IMR-90 (cell line): Measurements from ENCODE around the gene PTGDS. TPM values are rescaled to one million over a fixed set of nuclear protein-coding genes. Genes with fewer than 3 reads are reported as not detected.

Experiments used
- ATAC-seq: fragments of 200-7000 bp; cut with Tn5 transposase; 2 replicates; pipeline ENCODE4 v1.9.1; 2020; ENCODE audit warnings: low read depth, mild to moderate bottlenecking, moderate library complexity
- BruUV-seq: library from RNA; stranded (reverse); fragments of 400-500 nt; replicated peaks from 2 replicates; lab custom pipeline; 2021; lab: Mats Ljungman, UMichigan
- CTCF ChIA-PET: fragments of 300-600 bp; formaldehyde crosslinking; extraction: SDS; loops from one replicate; lab custom pipeline; 2021; ENCODE audit warnings: antibody characterized with exemption; lab: Yijun Ruan, JAX
- POLR2A ChIA-PET: fragments of 300-600 bp; sonication (Branson Sonifier 250); formaldehyde crosslinking; loops from one replicate; lab custom pipeline; 2022; ENCODE audit warnings: antibody characterized with exemption; ENCODE audit not compliant: unreplicated experiment; lab: Charles Lee
- DNase-seq: peaks from one replicate; pipeline ENCODE4 v3.0.0; 2013
- H2AFZ ChIP-seq: replicated peaks from 2 replicates; pipeline ENCODE3; 2013; ENCODE audit warnings: low read length, mild to moderate bottlenecking; ENCODE audit not compliant: poor library complexity
- H2AK5ac ChIP-seq: 2 replicates; pipeline ENCODE4 v1.6.1; 2013; ENCODE audit warnings: low read depth, low read length, inconsistent platforms
- H2AK9ac ChIP-seq: replicated peaks from 2 replicates; pipeline ENCODE3; 2013; ENCODE audit warnings: mild to moderate bottlenecking, low read depth, low read length, moderate library complexity; ENCODE audit not compliant: poor library complexity
- H2BK120ac ChIP-seq: 2 replicates; pipeline ENCODE4 v1.6.1; 2013; ENCODE audit warnings: low read depth, low read length, inconsistent platforms
- H2BK15ac ChIP-seq: 3 replicates; pipeline ENCODE4 v1.6.1; 2013; ENCODE audit warnings: low read depth, low read length, inconsistent platforms
- H2BK20ac ChIP-seq: 2 replicates; pipeline ENCODE4 v1.6.1; 2013; ENCODE audit warnings: low read depth, mild to moderate bottlenecking, inconsistent platforms, low read length, moderate library complexity
- H2BK5ac ChIP-seq: 2 replicates; pipeline ENCODE4 v1.6.1; 2013; ENCODE audit warnings: mild to moderate bottlenecking, low read depth, low read length, inconsistent platforms; ENCODE audit not compliant: poor library complexity, severe bottlenecking
- H3K14ac ChIP-seq: replicated peaks from 2 replicates; pipeline ENCODE4 v1.6.1; 2013; ENCODE audit warnings: low read depth, low read length, inconsistent platforms
- H3K18ac ChIP-seq: 2 replicates; pipeline ENCODE4 v1.6.1; 2013; ENCODE audit warnings: low read depth, low read length, control low read depth
- H3K23ac ChIP-seq: 2 replicates; pipeline ENCODE4 v1.6.1; 2013; ENCODE audit warnings: low read depth, low read length, inconsistent platforms
- H3K27ac ChIP-seq: 2 replicates; pipeline ENCODE4 v1.5.1; 2013; ENCODE audit warnings: mild to moderate bottlenecking, control low read depth, low read length; ENCODE audit not compliant: insufficient read depth
- H3K27me3 ChIP-seq: 2 replicates; pipeline ENCODE4 v1.6.1; 2013; ENCODE audit warnings: low read length; ENCODE audit not compliant: control insufficient read depth, insufficient read depth
- H3K36me3 ChIP-seq: 2 replicates; pipeline ENCODE4 v1.6.1; 2013; ENCODE audit warnings: low read length, mixed read lengths; ENCODE audit not compliant: control insufficient read depth, insufficient read depth
- H3K4ac ChIP-seq: 2 replicates; pipeline ENCODE4 v1.6.1; 2013; ENCODE audit warnings: low read depth, low read length, inconsistent platforms
- H3K4me1 ChIP-seq: 2 replicates; pipeline ENCODE4 v1.6.1; 2013; ENCODE audit warnings: low read length, mixed read lengths; ENCODE audit not compliant: control insufficient read depth, insufficient read depth
- H3K4me2 ChIP-seq: 2 replicates; pipeline ENCODE4 v1.6.1; 2013; ENCODE audit warnings: low read depth, mild to moderate bottlenecking, control low read depth, low read length, moderate library complexity
- H3K4me3 ChIP-seq: 2 replicates; pipeline ENCODE4 v1.5.1; 2013; ENCODE audit warnings: low read depth, mild to moderate bottlenecking, control low read depth, low read length, moderate library complexity; ENCODE audit not compliant: insufficient read depth
- H3K56ac ChIP-seq: 2 replicates; pipeline ENCODE4 v1.6.1; 2013; ENCODE audit warnings: low read length, inconsistent platforms; ENCODE audit not compliant: insufficient read depth; ENCODE audit errors: extremely low read depth
- H3K79me1 ChIP-seq, 2 experiments: 2 replicates each; pipeline ENCODE4 v1.6.1; 2013; ENCODE audit warnings: low read length in 2 of 2, inconsistent platforms in 1 of 2, low read depth in 1 of 2
- H3K9ac ChIP-seq: 2 replicates; pipeline ENCODE4 v1.6.1; 2013; ENCODE audit warnings: low read depth, low read length, control low read depth
- H3K9me1 ChIP-seq: 2 replicates; pipeline ENCODE4 v1.6.1; 2013; ENCODE audit warnings: low read length, inconsistent platforms; ENCODE audit not compliant: insufficient read depth
- H3K9me3 ChIP-seq: 2 replicates; pipeline ENCODE4 v1.6.1; 2013; ENCODE audit warnings: low read length; ENCODE audit not compliant: control insufficient read depth, insufficient read depth
- H4K20me1 ChIP-seq: 2 replicates; pipeline ENCODE4 v1.6.1; 2013; ENCODE audit warnings: low read length, inconsistent platforms; ENCODE audit not compliant: insufficient read depth
- H4K5ac ChIP-seq: 2 replicates; pipeline ENCODE4 v1.6.1; 2013; ENCODE audit warnings: mild to moderate bottlenecking, low read depth, low read length, control low read depth
- H4K8ac ChIP-seq, 2 experiments: 2 replicates each; pipeline ENCODE4 v1.6.1; 2013; ENCODE audit warnings: low read depth in 2 of 2, low read length in 2 of 2, control low read depth in 1 of 2, inconsistent platforms in 1 of 2
- H4K91ac ChIP-seq: 2 replicates; pipeline ENCODE4 v1.6.1; 2013; ENCODE audit warnings: low read depth, low read length, inconsistent platforms; ENCODE audit not compliant: insufficient read depth
- MAZ ChIP-seq: IDR thresholded peaks from 2 replicates; pipeline ENCODE4 v1.6.1; 2012; ENCODE audit warnings: low read depth, mild to moderate bottlenecking, low read length, improper control_type of control experiment, moderate library complexity, borderline replicate concordance
- MXI1 ChIP-seq: IDR thresholded peaks from 2 replicates; pipeline ENCODE4 v1.6.1; 2012; ENCODE audit warnings: low read depth, mild to moderate bottlenecking, low read length, moderate library complexity, borderline replicate concordance
- RAD21 ChIP-seq: IDR thresholded peaks from 2 replicates; pipeline ENCODE4 v1.6.1; 2012; ENCODE audit warnings: low read length, improper control_type of control experiment
- SMC3 ChIP-seq: fragments of 150-350 bp; IDR thresholded peaks from 2 replicates; pipeline ENCODE4 v1.6.1; 2016; ENCODE audit warnings: low read depth, mild to moderate bottlenecking, antibody characterized with exemption, low read length, moderate library complexity
- USF2 ChIP-seq: fragments of 150-350 bp; IDR thresholded peaks from 2 replicates; pipeline ENCODE4 v1.6.1; 2017; ENCODE audit warnings: mild to moderate bottlenecking, antibody characterized with exemption, low read length, low read depth
- WGBS, 2 experiments: methylation state at CpG; one replicate each; pipeline versions ENCODE4 v1.1.5 to v1.1.7; 2013; ENCODE audit warnings: missing lambda C conversion rate in 2 of 2; ENCODE audit not compliant: insufficient read length in 1 of 2; ENCODE audit errors: extremely low coverage in 2 of 2; 5-methylcytosine and 5-hydroxymethylcytosine counted together
- dilution Hi-C: fragments of 300-500 bp; cut with HindIII; formaldehyde crosslinking; loops from one replicate; pipeline ENCODE4 v1.14.3; 2018; ENCODE audit warnings: low sequenced_read_pairs; ENCODE audit not compliant: unreplicated experiment
- in situ Hi-C: fragments of 300-500 bp; cut with MboI; formaldehyde crosslinking; loops from 3 replicates; pipeline ENCODE4 v1.14.3; 2019; ENCODE audit warnings: low sequenced_read_pairs, inconsistent platforms, mixed read lengths
- intact Hi-C: fragments of 100-400 bp; cut with micrococcal nuclease; formaldehyde crosslinking; loops from 2 replicates; pipeline ENCODE4 v1.10.0; 2022
- polyA plus RNA-seq, 3 experiments: library from polyadenylated mRNA; depleted of rRNA; stranded (reverse); fragments of >200 nt; gene quantifications; 2 replicates each; pipeline ENCODE4 v1.2.3, GENCODE V29; 2012; ENCODE audit warnings: low replicate concordance in 1 of 3
- total RNA-seq: library from RNA; depleted of rRNA; stranded (reverse); fragments of >200 nt; gene quantifications from 2 replicates; pipeline ENCODE4 v1.2.3, GENCODE V29; 2012

PTGDS gene
- total and polyA plus RNA-seq, 2 of the 4 experiments (the other 2 are of a cell fraction), result 1.2 TPM; not detected in 1

- TF ChIP-seq USF2 (no peak), SMC3 (no peak), MAZ (peak; percentile 28; the same call in 1 of the 2 replicates), RAD21 (no peak), MXI1 (0 out of 2 replicates have a peak, but pooled peaks have one; percentile 8)
- Histone ChIP-seq H3K27ac (peak within 1 kb of the TSS; percentile 23; the same call in 1 of the 2 replicates), H2BK20ac (no peak within 1 kb of the TSS), H3K56ac (no peak within 1 kb of the TSS), H3K9me3 (no peaks in the 10 kb centered on the region), H3K4me3 (peak within 1 kb of the TSS; percentile 88), H2AFZ (peak within 1 kb of the TSS; percentile 92), H4K91ac (peak within 1 kb of the TSS; percentile 0; the same call in 1 of the 2 replicates), H3K4me2 (peak within 1 kb of the TSS; percentile 96), H3K18ac (peak within 1 kb of the TSS; percentile 19; the same call in 1 of the 2 replicates), H2AK9ac (peak within 1 kb of the TSS; percentile 90), H4K5ac (peak within 1 kb of the TSS; percentile 71; the same call in 1 of the 2 replicates), H3K79me1 (peaks cover 0 to 7% of the 10 kb centered on the region in 2 experiments; a peak in 2 of 4 replicates), H3K4ac (peak within 1 kb of the TSS; percentile 52), H2AK5ac (peak within 1 kb of the TSS; percentile 84), H2BK5ac (no peak within 1 kb of the TSS), H3K36me3 (no peaks in the 10 kb centered on the region), H2BK120ac (0 out of 2 replicates have a peak within 1 kb of the TSS, but pooled peaks have one; percentile 23), H4K20me1 (no peaks in the 10 kb centered on the region; the same call in 1 of the 2 replicates), H2BK15ac (no peak within 1 kb of the TSS), H3K9ac (peak within 1 kb of the TSS; percentile 71), H3K23ac (peak within 1 kb of the TSS; percentile 59), H4K8ac (peak within 1 kb of the TSS in 1 of 2 experiments; percentile 39; a peak in 1 of 4 replicates), H3K4me1 (peaks cover 5% of the 10 kb centered on the region), H3K14ac (peak within 1 kb of the TSS; percentile 52; the same call in 1 of the 2 replicates), H3K9me1 (peaks cover 4% of the 10 kb centered on the region; the same call in 1 of the 2 replicates), H3K27me3 (no peaks in the 10 kb centered on the region; the same call in 1 of the 2 replicates)
- DNase-seq (peak; percentile 12), ATAC-seq (peak; percentile 52)
- BruUV-seq, result no TSS peak
- in situ Hi-C loops, result no loop called here
- intact Hi-C loops, result loop anchor here (2.0 kb wide), 1 partner anchor 21 kb away; no protein-coding TSS in a partner anchor
- dilution Hi-C loops, result no loop called here
- POLR2A ChIA-PET, result no interaction called here
- 4% methylated on average over 47 of the region's 95 CpGs; no CpG with 5 or more reads in 1 of the 2 experiments for WGBS, 2 experiments
- CTCF ChIA-PET, result no interaction called here
These were observed 50.3 kb downstream of the PTGDS start, which contains the start of gene ABCA2 for GRCh38 chr9:137027369-137028262. TSS of gene ABCA2 (minus strand) at chr9:137028237. CDS start at chr9:137028140, 97 bp downstream.
